ENCODE data around the gene PRKN. TPM values are rescaled to one million over a fixed set of nuclear protein-coding genes. Genes with fewer than 3 reads are reported as not detected.

Gene PRKN
- total RNA-seq, 2 donors from 2014 or later, result 15.7 to 19.3 TPM

DNA sequence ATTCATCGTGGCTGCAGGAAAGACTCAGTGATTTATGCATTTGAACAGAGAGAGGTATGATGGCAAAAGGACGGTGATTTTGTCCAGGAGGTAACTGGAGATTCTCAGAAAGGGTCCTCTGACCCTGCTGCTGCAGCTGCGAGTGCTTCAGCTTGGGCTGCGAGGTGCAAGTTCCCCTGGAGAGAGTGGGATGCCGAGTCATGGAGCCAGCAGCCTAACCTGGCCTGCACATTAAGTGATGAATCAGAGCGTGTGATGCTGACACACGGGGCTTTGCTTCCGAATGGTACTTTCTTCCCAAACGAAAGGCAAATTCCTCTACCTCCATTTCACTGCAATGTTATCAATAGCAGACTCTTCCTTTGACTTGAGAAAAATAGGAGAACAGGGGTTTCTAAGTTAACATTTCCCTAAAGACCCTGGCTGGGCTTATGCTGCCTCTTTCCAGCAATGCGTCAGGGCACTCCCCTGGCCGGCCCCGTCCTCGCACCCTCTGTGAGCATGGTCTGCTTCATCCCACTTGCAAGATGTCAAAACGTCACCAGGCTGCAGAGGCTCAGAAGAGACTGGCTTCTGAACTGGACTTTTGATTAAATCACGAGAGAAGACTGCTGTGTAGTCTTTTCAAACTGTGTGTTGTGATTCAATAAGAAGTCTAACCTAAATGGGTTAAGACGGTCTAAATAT is 825.7 kb downstream of the PRKN start:
- TF ChIP-seq, protein P1, sequence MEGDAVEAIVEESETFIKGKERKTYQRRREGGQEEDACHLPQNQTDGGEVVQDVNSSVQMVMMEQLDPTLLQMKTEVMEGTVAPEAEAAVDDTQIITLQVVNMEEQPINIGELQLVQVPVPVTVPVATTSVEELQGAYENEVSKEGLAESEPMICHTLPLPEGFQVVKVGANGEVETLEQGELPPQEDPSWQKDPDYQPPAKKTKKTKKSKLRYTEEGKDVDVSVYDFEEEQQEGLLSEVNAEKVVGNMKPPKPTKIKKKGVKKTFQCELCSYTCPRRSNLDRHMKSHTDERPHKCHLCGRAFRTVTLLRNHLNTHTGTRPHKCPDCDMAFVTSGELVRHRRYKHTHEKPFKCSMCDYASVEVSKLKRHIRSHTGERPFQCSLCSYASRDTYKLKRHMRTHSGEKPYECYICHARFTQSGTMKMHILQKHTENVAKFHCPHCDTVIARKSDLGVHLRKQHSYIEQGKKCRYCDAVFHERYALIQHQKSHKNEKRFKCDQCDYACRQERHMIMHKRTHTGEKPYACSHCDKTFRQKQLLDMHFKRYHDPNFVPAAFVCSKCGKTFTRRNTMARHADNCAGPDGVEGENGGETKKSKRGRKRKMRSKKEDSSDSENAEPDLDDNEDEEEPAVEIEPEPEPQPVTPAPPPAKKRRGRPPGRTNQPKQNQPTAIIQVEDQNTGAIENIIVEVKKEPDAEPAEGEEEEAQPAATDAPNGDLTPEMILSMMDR (IDR thresholded peaks at IDR 0.05), result no peak
- Histone ChIP-seq H3K27me3 (no peaks in the 10 kb centered on the region), H3K9me3 (no peaks in the 10 kb centered on the region), H3K27ac (no peak overlapping the region), H3K4me1 (no peaks in the 10 kb centered on the region), H3K4me3 (no peak overlapping the region), H3K36me3 (no peaks in the 10 kb centered on the region)
- no peak for DNase-seq (ENCODE audit: low spot score)

DNA sequence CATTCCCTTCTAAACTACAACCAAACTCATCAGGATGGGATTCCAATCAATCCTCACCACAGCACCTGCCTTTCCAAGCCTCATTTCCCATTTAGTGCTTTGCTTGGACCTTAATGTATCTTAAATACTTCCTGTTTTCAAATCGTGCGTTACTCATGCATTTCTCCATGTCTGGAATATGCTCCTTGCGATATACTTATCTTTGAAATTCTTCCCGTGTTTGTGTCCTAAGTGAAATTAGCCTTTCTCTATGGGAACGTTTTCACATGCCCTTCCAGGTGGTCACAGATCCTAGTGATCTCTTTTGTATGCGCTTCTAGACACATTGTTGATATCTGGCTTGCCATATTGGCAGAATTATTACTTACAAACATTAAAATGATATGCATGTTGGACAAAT is 833.1 kb downstream of the PRKN start:
- DNase-seq (ENCODE audit: low spot score), result no peak

DNA sequence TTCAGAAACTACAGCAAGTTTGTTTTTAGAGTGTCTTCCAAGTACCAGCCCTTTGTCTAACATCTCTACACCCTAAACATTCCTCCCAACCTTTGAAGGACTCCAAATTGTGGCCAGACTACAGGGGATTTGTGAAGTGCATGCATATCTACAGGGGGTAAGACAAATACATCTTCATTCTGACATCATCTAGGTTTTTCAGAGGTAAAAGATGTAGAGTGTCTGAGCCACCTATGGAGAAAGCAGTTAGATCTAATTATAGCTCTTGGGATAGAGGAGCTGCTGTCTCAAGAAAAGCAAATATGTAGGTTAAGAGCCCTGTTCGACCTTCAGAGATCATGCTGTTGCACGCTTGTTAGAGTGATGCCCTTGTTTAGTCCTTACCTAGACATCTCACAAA is 836.0 kb downstream of the PRKN start:
- Histone ChIP-seq H3K4me3 (no peak overlapping the region), H3K4me1 (no peaks in the 10 kb centered on the region), H3K27ac (no peak overlapping the region), H3K36me3 (no peaks in the 10 kb centered on the region), H3K27me3 (no peaks in the 10 kb centered on the region), H3K9me3 (no peaks in the 10 kb centered on the region)
- TF ChIP-seq, protein P1 (IDR thresholded peaks at IDR 0.05), result no peak
- DNase-seq (ENCODE audit: low spot score), result no peak

More for the DNA sequence above, 833.1 kb downstream of the PRKN start:
- Histone ChIP-seq H3K27ac (no peak overlapping the region), H3K36me3 (no peaks in the 10 kb centered on the region), H3K4me3 (no peak overlapping the region), H3K27me3 (no peaks in the 10 kb centered on the region), H3K9me3 (no peaks in the 10 kb centered on the region), H3K4me1 (no peaks in the 10 kb centered on the region)
- TF ChIP-seq, protein P1 (IDR thresholded peaks at IDR 0.05), result no peak

DNA sequence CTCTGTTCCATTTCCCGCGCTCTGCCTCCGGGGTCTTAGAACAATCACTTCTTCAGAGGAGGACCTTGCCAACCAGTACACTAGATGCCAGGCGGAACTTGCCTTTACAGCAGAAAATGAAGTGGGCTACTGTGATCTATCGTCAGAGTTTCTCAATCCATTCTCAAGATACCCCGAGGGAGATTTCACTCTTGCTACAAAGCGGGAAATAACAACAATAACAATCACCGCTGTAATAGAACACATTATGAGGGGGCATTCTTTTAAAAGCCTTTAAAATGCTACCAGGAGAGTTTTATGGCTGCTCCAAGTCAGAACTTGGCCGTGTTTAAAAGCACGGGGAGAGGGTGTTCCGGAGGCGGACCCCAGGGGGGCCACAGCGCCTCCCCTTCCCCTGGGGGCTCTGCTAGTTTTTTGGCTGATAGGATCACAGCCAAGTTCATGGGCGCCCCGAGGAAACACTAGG is 836.7 kb downstream of the PRKN start:
- DNase-seq (ENCODE audit: low spot score), result no peak
- H3K9me3 ChIP-seq, result no peaks in the 10 kb centered on the region
- no peaks in the 10 kb centered on the region for H3K36me3 ChIP-seq
- no peaks in the 10 kb centered on the region for H3K4me1 ChIP-seq
- H3K4me3 ChIP-seq, result no peak overlapping the region
- TF ChIP-seq, protein P1 (IDR thresholded peaks at IDR 0.05), result no peak
- no peak overlapping the region for H3K27ac ChIP-seq
- no peaks in the 10 kb centered on the region for H3K27me3 ChIP-seq

DNA sequence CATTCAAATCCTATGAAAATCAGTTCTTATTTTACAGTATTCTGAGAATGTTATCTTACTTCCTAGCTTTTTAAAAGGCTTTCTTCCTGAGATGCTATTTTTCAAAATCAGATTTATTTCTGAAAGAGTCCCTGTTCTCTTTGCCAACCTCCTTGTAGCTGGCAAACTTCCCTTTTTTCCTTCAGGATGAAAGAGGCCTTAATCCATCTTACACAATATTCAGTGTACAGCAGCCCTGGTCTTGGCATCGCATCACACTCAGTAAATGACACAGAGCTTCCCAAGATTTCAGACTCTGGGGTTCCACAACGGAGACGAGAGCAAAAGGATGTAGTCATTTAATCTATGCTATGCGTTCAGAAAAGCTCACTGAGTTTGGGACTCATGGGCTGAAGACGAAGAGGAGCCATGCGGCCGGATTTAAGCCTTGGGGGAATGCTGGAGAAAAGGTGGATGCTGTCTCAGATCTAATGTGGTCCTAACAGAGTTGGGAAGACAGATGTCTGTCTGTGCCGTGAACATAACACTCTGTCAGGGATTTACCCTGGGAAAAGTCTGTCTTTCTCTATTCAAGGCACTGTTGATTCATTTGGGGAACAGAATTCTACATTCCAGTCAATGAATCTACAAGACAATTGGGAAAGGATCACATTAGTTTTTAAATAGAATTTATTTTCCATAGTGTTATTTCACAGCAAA is 837.3 kb downstream of the PRKN start:
- no peaks in the 10 kb centered on the region for H3K9me3 ChIP-seq
- H3K36me3 ChIP-seq, result no peaks in the 10 kb centered on the region
- DNase-seq (ENCODE audit: low spot score), result no peak
- H3K27ac ChIP-seq, result no peak overlapping the region
- TF ChIP-seq, protein P1 (IDR thresholded peaks at IDR 0.05), result no peak
- H3K4me3 ChIP-seq, result no peak overlapping the region
- no peaks in the 10 kb centered on the region for H3K27me3 ChIP-seq
- no peaks in the 10 kb centered on the region for H3K4me1 ChIP-seq
